OCI-LY7 (cell line): ENCODE measurements around the gene GON7. TPM values are rescaled to one million over a fixed set of nuclear protein-coding genes. Genes with fewer than 3 reads are reported as not detected.

ENCODE experiments used
- BruUV-seq: library from RNA; stranded (reverse); fragments of 400-500 nt; replicated peaks from 2 replicates; lab custom pipeline; 2021; lab: Mats Ljungman, UMichigan
- CTCF ChIA-PET: fragments of 300-600 bp; sonication (Branson Sonifier 250); formaldehyde crosslinking; loops from one replicate; lab custom pipeline; 2022; ENCODE audit warnings: antibody characterized with exemption; ENCODE audit not compliant: unreplicated experiment; lab: Charles Lee
- POLR2A ChIA-PET: fragments of 300-600 bp; sonication (Branson Sonifier 250); formaldehyde crosslinking; loops from one replicate; lab custom pipeline; 2022; ENCODE audit warnings: antibody characterized with exemption; lab: Charles Lee
- DNase-seq: peaks from one replicate; pipeline ENCODE4 v3.0.0-alpha.2; 2015; ENCODE audit warnings: low spot score
- H2AFZ ChIP-seq: fragments of 200-600 bp; sonication (generic), shearing (Covaris generic); 2 replicates; pipeline ENCODE4 v1.6.1; 2014; ENCODE audit warnings: mild to moderate bottlenecking, antibody characterized with exemption, low read length, moderate library complexity
- H3K27ac ChIP-seq: fragments of 200-600 bp; sonication (generic); 2 replicates; pipeline ENCODE4 v1.5.1; 2014; ENCODE audit warnings: mixed run types, low read depth, mild to moderate bottlenecking, moderate library complexity, low read length, inconsistent platforms; ENCODE audit not compliant: poor library complexity, severe bottlenecking
- H3K36me3 ChIP-seq: fragments of 200-600 bp; sonication (generic); 2 replicates; pipeline ENCODE4 v1.6.1; 2014; ENCODE audit warnings: mild to moderate bottlenecking, antibody characterized with exemption, low read length, moderate library complexity, mixed read lengths; ENCODE audit not compliant: insufficient read depth
- H3K4me1 ChIP-seq: fragments of 200-600 bp; sonication (generic); 2 replicates; pipeline ENCODE4 v1.5.1; 2014; ENCODE audit warnings: mild to moderate bottlenecking, low read length; ENCODE audit not compliant: insufficient read depth, poor library complexity, severe bottlenecking
- H3K4me2 ChIP-seq: fragments of 200-600 bp; sonication (generic); 2 replicates; pipeline ENCODE4 v1.6.1; 2014; ENCODE audit warnings: mild to moderate bottlenecking, low read length
- H3K4me3 ChIP-seq: fragments of 200-600 bp; sonication (generic); 2 replicates; pipeline ENCODE4 v1.5.1; 2014; ENCODE audit warnings: mild to moderate bottlenecking, low read depth, low read length; ENCODE audit not compliant: poor library complexity, severe bottlenecking
- H3K79me2 ChIP-seq: fragments of 200-600 bp; sonication (generic); 2 replicates; pipeline ENCODE4 v1.6.1; 2016; ENCODE audit warnings: low read depth, mild to moderate bottlenecking, low read length, moderate library complexity, mixed read lengths; ENCODE audit not compliant: insufficient read depth
- H3K9me2 ChIP-seq: fragments of 200-600 bp; sonication (generic); 2 replicates; pipeline ENCODE4 v1.6.1; 2016; ENCODE audit warnings: mild to moderate bottlenecking, low read length, mixed read lengths; ENCODE audit not compliant: insufficient read depth
- H3K9me3 ChIP-seq: fragments of 200-600 bp; sonication (generic); 2 replicates; pipeline ENCODE4 v1.6.1; 2014; ENCODE audit warnings: mild to moderate bottlenecking, mixed run types, low read length, mixed read lengths
- H4K20me1 ChIP-seq: fragments of 200-600 bp; sonication (generic); 2 replicates; pipeline ENCODE4 v1.6.1; 2014; ENCODE audit warnings: mild to moderate bottlenecking, antibody characterized with exemption, low read length, moderate library complexity, mixed read lengths; ENCODE audit not compliant: insufficient read depth
- CTCF ChIP-seq: fragments of 200-600 bp; sonication (generic); conservative IDR thresholded peaks from 2 replicates; pipeline ENCODE4 v1.5.1; 2014; ENCODE audit warnings: mild to moderate bottlenecking, antibody characterized with exemption, low read length, moderate library complexity, mixed read lengths
- EZH2phosphoT487 ChIP-seq: fragments of 200-600 bp; sonication (generic); IDR thresholded peaks from 2 replicates; pipeline ENCODE4 v1.6.1; 2018; ENCODE audit warnings: low read depth, borderline replicate concordance, mild to moderate bottlenecking, mixed run types, antibody characterized with exemption, low read length, moderate library complexity, mixed read lengths
- intact Hi-C: fragments of 100-400 bp; cut with micrococcal nuclease; formaldehyde crosslinking; loops from one replicate; pipeline ENCODE4 v1.10.0; 2022; ENCODE audit not compliant: unreplicated experiment
- total RNA-seq, 2 experiments: library from RNA; depleted of rRNA in 1 of 2; stranded (reverse); fragments of >200 nt in 1 of 2; shearing (Covaris generic) in 1 of 2; gene quantifications; 2 replicates each; pipeline ENCODE4 v1.2.3, GENCODE V29; 2014 to 2022

Gene GON7
- total RNA-seq, 2 experiments from 2014 or later = 27.9 to 54.8 TPM

GRCh38 chr14:93207468-93208308, 823 bp upstream of the GON7 start:
- H2AFZ ChIP-seq = peak overlapping the region; percentile 54
- peak; percentile 56 for DNase-seq
- H3K36me3 ChIP-seq = peaks cover 51% of the 10 kb centered on the region
- no peaks in the 10 kb centered on the region for H3K9me3 ChIP-seq
- no peaks in the 10 kb centered on the region for H3K9me2 ChIP-seq
- H3K4me2 ChIP-seq = peak overlapping the region; percentile 90
- peak; percentile 66 for TF ChIP-seq CTCF
- no peak for TF ChIP-seq EZH2phosphoT487
- H3K27ac ChIP-seq = peak overlapping the region; percentile 66
- no TSS peak for BruUV-seq
- H3K79me2 ChIP-seq = peaks cover 84% of the 10 kb centered on the region
- H4K20me1 ChIP-seq = peaks cover 25% of the 10 kb centered on the region
- ChIA-PET CTCF (interaction anchor here (0.6 to 1.7 kb wide), 3 partner anchors 22 to 556 kb away, joined by 3 to 5 read pairs (median 3); no protein-coding TSS in a partner anchor), POLR2A (interaction anchor here (0.7 to 3.6 kb wide), 6 partner anchors 10 to 29 kb away, joined by 3 to 17 read pairs (median 8); partner anchors contain the start of genes LYSET and MOAP1)
- intact Hi-C loops = loop anchor here (1.0 to 10.0 kb wide), 4 partner anchors 22 to 757 kb away; partner anchors contain the start of genes BTBD7, ITPK1 and LYSET
- H3K4me3 ChIP-seq = peak overlapping the region; percentile 84
- H3K4me1 ChIP-seq = peaks cover 73% of the 10 kb centered on the region

GRCh38 chr14:93201155-93201704, 5.6 kb downstream of the GON7 start:
- Histone ChIP-seq H3K27ac (no peak overlapping the region), H3K4me1 (peaks cover 29% of the 10 kb centered on the region), H3K4me2 (no peak overlapping the region), H3K4me3 (no peak overlapping the region), H3K36me3 (peaks cover 80% of the 10 kb centered on the region), H4K20me1 (peaks cover 25% of the 10 kb centered on the region), H3K9me2 (no peaks in the 10 kb centered on the region), H2AFZ (no peak overlapping the region), H3K9me3 (no peaks in the 10 kb centered on the region), H3K79me2 (peaks cover 51% of the 10 kb centered on the region)
- intact Hi-C loops = loop anchor here (10.0 kb wide), 1 partner anchor 764 kb away; no protein-coding TSS in a partner anchor
- no peak for DNase-seq
- ChIA-PET POLR2A (interaction anchor here (0.6 to 0.7 kb wide), 2 partner anchors 9 to 11 kb away, joined by 5 to 7 read pairs; no protein-coding TSS in a partner anchor), CTCF (no interaction called here)
- no peak for TF ChIP-seq CTCF
- TF ChIP-seq EZH2phosphoT487 = no peak
- BruUV-seq = no TSS peak
